Chondrocyte (in vitro differentiated cells): ENCODE measurements around the gene DUSP8. TPM values are rescaled to one million over a fixed set of nuclear protein-coding genes. Genes with fewer than 3 reads are reported as not detected.
"Not testable (repeated sequence)": the region's sequence is repeated elsewhere in the genome, so short reads cannot be mapped to it uniquely, and the experiment has no call there.

Experiments used
- DNase-seq: peaks from one replicate; pipeline ENCODE4 v3.0.0; 2021; ENCODE audit warnings: mixed read lengths, low spot score
- H3K27ac Mint-ChIP-seq: one replicate; pipeline ENCODE4 v1.8.0; 2021; ENCODE audit warnings: mild to moderate bottlenecking, moderate library complexity, mixed read lengths; ENCODE audit not compliant: unreplicated experiment
- H3K27me3 Mint-ChIP-seq: 2 replicates; pipeline ENCODE4 v1.8.0; 2021; ENCODE audit warnings: low read depth, mixed read lengths
- H3K36me3 Mint-ChIP-seq: 2 replicates; pipeline ENCODE4 v1.8.0; 2021; ENCODE audit warnings: low read depth, mixed read lengths
- H3K4me1 Mint-ChIP-seq: 2 replicates; pipeline ENCODE4 v1.8.0; 2021; ENCODE audit warnings: low read depth, mild to moderate bottlenecking, mixed read lengths
- H3K4me3 Mint-ChIP-seq: one replicate; pipeline ENCODE4 v1.8.0; 2021; ENCODE audit warnings: mild to moderate bottlenecking, moderate library complexity, mixed read lengths; ENCODE audit not compliant: unreplicated experiment
- H3K9me3 Mint-ChIP-seq: 2 replicates; pipeline ENCODE4 v1.8.0; 2021; ENCODE audit warnings: low read depth, mixed read lengths
- CTCF ChIP-seq: fragments of 200-600 bp; sonication (generic); IDR thresholded peaks from 2 replicates; pipeline ENCODE4 v1.5.0; 2021; ENCODE audit warnings: antibody characterized with exemption, mild to moderate bottlenecking, moderate library complexity
- total RNA-seq: library from RNA; stranded (reverse); gene quantifications from 3 replicates; pipeline ENCODE4 v1.2.1, GENCODE V29; 2021

Gene DUSP8
- total RNA-seq, 1 donor from 2014 or later, result 12.1 TPM

GRCh38 chr11:1516273-1517067 lies 55.6 kb downstream of the DUSP8 start:
- Mint-ChIP-seq H3K27ac (peak overlapping the region; percentile 82), H3K27me3 (no peaks in the 10 kb centered on the region), H3K36me3 (no peaks in the 10 kb centered on the region), H3K9me3 (no peaks in the 10 kb centered on the region), H3K4me1 (peaks cover 35% of the 10 kb centered on the region), H3K4me3 (no peak overlapping the region)
- TF ChIP-seq CTCF, result no peak
- DNase-seq, result peak; percentile 72

GRCh38 chr11:1515082-1516060 lies 56.7 kb downstream of the DUSP8 start:
- H3K4me1 Mint-ChIP-seq, result peaks cover 25% of the 10 kb centered on the region
- H3K27me3 Mint-ChIP-seq, result no peaks in the 10 kb centered on the region
- peak; percentile 94 for TF ChIP-seq CTCF
- no peaks in the 10 kb centered on the region for H3K36me3 Mint-ChIP-seq
- peak; percentile 88 for DNase-seq
- no peak overlapping the region for H3K4me3 Mint-ChIP-seq
- H3K27ac Mint-ChIP-seq, result no peak overlapping the region
- no peaks in the 10 kb centered on the region for H3K9me3 Mint-ChIP-seq

GRCh38 chr11:1514336-1515061 lies 57.6 kb downstream of the DUSP8 start:
- no peaks in the 10 kb centered on the region for H3K27me3 Mint-ChIP-seq
- H3K9me3 Mint-ChIP-seq, result no peaks in the 10 kb centered on the region
- H3K4me1 Mint-ChIP-seq, result peaks cover 26% of the 10 kb centered on the region
- DNase-seq, result peak; percentile 81
- H3K4me3 Mint-ChIP-seq, result no peak overlapping the region
- no peaks in the 10 kb centered on the region for H3K36me3 Mint-ChIP-seq
- TF ChIP-seq CTCF, result peak; percentile 8
- no peak overlapping the region for H3K27ac Mint-ChIP-seq

GRCh38 chr11:1513326-1514296 lies 58.5 kb downstream of the DUSP8 start:
- Mint-ChIP-seq H3K27me3 (no peaks in the 10 kb centered on the region), H3K4me3 (no peak overlapping the region), H3K36me3 (no peaks in the 10 kb centered on the region), H3K9me3 (no peaks in the 10 kb centered on the region), H3K4me1 (peaks cover 35% of the 10 kb centered on the region), H3K27ac (no peak overlapping the region)
- no peak for TF ChIP-seq CTCF
- peak; percentile 28 for DNase-seq

GRCh38 chr11:1512531-1513258 lies 59.4 kb downstream of the DUSP8 start:
- H3K9me3 Mint-ChIP-seq, H3K36me3 Mint-ChIP-seq, H3K27me3 Mint-ChIP-seq, DNase-seq, H3K27ac Mint-ChIP-seq, H3K4me3 Mint-ChIP-seq: not testable (repeated sequence)
- H3K4me1 Mint-ChIP-seq, result peaks cover 44% of the 10 kb centered on the region
